Nephron progenitor cell (in vitro differentiated cells): ENCODE results near the gene PAX5.

Experiments
- DNase-seq: peaks from one replicate; pipeline ENCODE4 v3.0.0; 2021
- H3K27ac Mint-ChIP-seq: 2 replicates; pipeline ENCODE4 v1.8.0; 2021; ENCODE audit warnings: mild to moderate bottlenecking, moderate library complexity, mixed read lengths
- H3K27me3 Mint-ChIP-seq: 2 replicates; pipeline ENCODE4 v1.8.0; 2021; ENCODE audit warnings: mild to moderate bottlenecking, low read depth, mixed read lengths; ENCODE audit not compliant: poor library complexity
- H3K36me3 Mint-ChIP-seq: 2 replicates; pipeline ENCODE4 v1.8.0; 2021; ENCODE audit warnings: low read depth, mixed read lengths
- H3K4me1 Mint-ChIP-seq: 2 replicates; pipeline ENCODE4 v1.8.0; 2021; ENCODE audit warnings: mixed read lengths
- H3K4me3 Mint-ChIP-seq: 2 replicates; pipeline ENCODE4 v1.8.0; 2021; ENCODE audit warnings: mild to moderate bottlenecking, moderate library complexity, mixed read lengths
- H3K9me3 Mint-ChIP-seq: 2 replicates; pipeline ENCODE4 v1.8.0; 2021; ENCODE audit warnings: mild to moderate bottlenecking, moderate library complexity, mixed read lengths
- CTCF ChIP-seq: fragments of 200-600 bp; sonication (generic); IDR thresholded peaks from 2 replicates; pipeline ENCODE4 v1.5.0; 2021; ENCODE audit warnings: antibody characterized with exemption

PAX5 gene

GRCh38 chr9:36833954-36834353 lies 200.1 kb downstream of the PAX5 start:
- Mint-ChIP-seq H3K4me1 (peaks cover 84% of the 10 kb centered on the region), H3K36me3 (no peaks in the 10 kb centered on the region), H3K27ac (no peak overlapping the region), H3K4me3 (no peak overlapping the region), H3K9me3 (no peaks in the 10 kb centered on the region), H3K27me3 (peaks cover 3% of the 10 kb centered on the region)
- TF ChIP-seq CTCF, result no peak
- DNase-seq, result no peak

- TF ChIP-seq CTCF, result no peak
- Mint-ChIP-seq H3K4me1 (peaks cover 87% of the 10 kb centered on the region), H3K27me3 (peaks cover 3% of the 10 kb centered on the region), H3K9me3 (peaks cover 4% of the 10 kb centered on the region), H3K36me3 (no peaks in the 10 kb centered on the region), H3K4me3 (peak overlapping the region; percentile 47), H3K27ac (no peak overlapping the region)
- no peak for DNase-seq
These were observed 201.8 kb downstream of the PAX5 start for GRCh38 chr9:36832164-36832795.

GRCh38 chr9:36831381-36832161 lies 202.5 kb downstream of the PAX5 start:
- Mint-ChIP-seq H3K27me3 (no peaks in the 10 kb centered on the region), H3K36me3 (no peaks in the 10 kb centered on the region), H3K27ac (peak overlapping the region; percentile 85), H3K4me1 (peaks cover 87% of the 10 kb centered on the region), H3K4me3 (peak overlapping the region; percentile 47), H3K9me3 (peaks cover 4% of the 10 kb centered on the region)
- TF ChIP-seq CTCF, result no peak
- no peak for DNase-seq

GRCh38 chr9:36828611-36829013 lies 205.5 kb downstream of the PAX5 start:
- Mint-ChIP-seq H3K27me3 (peaks cover 6% of the 10 kb centered on the region), H3K36me3 (no peaks in the 10 kb centered on the region), H3K27ac (no peak overlapping the region), H3K9me3 (peaks cover 4% of the 10 kb centered on the region), H3K4me1 (peaks cover 74% of the 10 kb centered on the region), H3K4me3 (no peak overlapping the region)
- no peak for TF ChIP-seq CTCF
- no peak for DNase-seq

- Mint-ChIP-seq H3K27ac (no peak overlapping the region), H3K9me3 (peaks cover 4% of the 10 kb centered on the region), H3K27me3 (peaks cover 10% of the 10 kb centered on the region), H3K4me1 (peaks cover 72% of the 10 kb centered on the region), H3K36me3 (no peaks in the 10 kb centered on the region), H3K4me3 (no peak overlapping the region)
- DNase-seq, result no peak
- TF ChIP-seq CTCF, result no peak
These were observed 206.5 kb downstream of the PAX5 start for GRCh38 chr9:36827593-36827992.
